ENCODE data around the gene TIA1. TPM values are rescaled to one million over a fixed set of nuclear protein-coding genes. Genes with fewer than 3 reads are reported as not detected.
"Not testable (repeated sequence)": the region's sequence is repeated elsewhere in the genome, so short reads cannot be mapped to it uniquely, and the experiment has no call there.

TIA1 gene
- total and polyA plus RNA-seq, 9 donors, result 144 to 244 (median 168) TPM

- no peak for DNase-seq
- Histone ChIP-seq H3K27ac (ENCODE audit: low read length) (no peak overlapping the region), H3K9me3 (replicated peaks; ENCODE audit: control insufficient read depth, low read depth, low read length) (no peaks in the 10 kb centered on the region), H3K36me3 (ENCODE audit: control insufficient read depth, insufficient read depth, low read length) (no peaks in the 10 kb centered on the region), H3K27me3 (ENCODE audit: control insufficient read depth, insufficient read depth, low read length) (no peaks in the 10 kb centered on the region), H3K4me1 (ENCODE audit: control insufficient read depth, insufficient read depth, low read length) (no peaks in the 10 kb centered on the region), H3K4me3 (ENCODE audit: low read length) (no peak overlapping the region)
- WGBS (ENCODE audit: insufficient coverage), result no CpG with 5 or more reads among the region's 3 CpGs
Observed at GRCh38 chr2:70201225-70201768, 47.1 kb downstream of the TIA1 start.

- H3K27ac ChIP-seq (ENCODE audit: low read length), result no peak overlapping the region
- 88% methylated on average over 2 of the region's 4 CpGs for WGBS (ENCODE audit: insufficient coverage)
- H3K36me3 ChIP-seq (ENCODE audit: control insufficient read depth, insufficient read depth, low read length), result no peaks in the 10 kb centered on the region
- no peaks in the 10 kb centered on the region for H3K27me3 ChIP-seq (ENCODE audit: control insufficient read depth, insufficient read depth, low read length)
- DNase-seq, result no peak
- H3K9me3 ChIP-seq (replicated peaks; ENCODE audit: control insufficient read depth, low read depth, low read length), result no peaks in the 10 kb centered on the region
- no peak overlapping the region for H3K4me3 ChIP-seq (ENCODE audit: low read length)
- no peaks in the 10 kb centered on the region for H3K4me1 ChIP-seq (ENCODE audit: control insufficient read depth, insufficient read depth, low read length)
Observed at GRCh38 chr2:70199320-70199864, 49.0 kb downstream of the TIA1 start.

- no peaks in the 10 kb centered on the region for H3K9me3 ChIP-seq (replicated peaks; ENCODE audit: control insufficient read depth, low read depth, low read length)
- no peak overlapping the region for H3K4me3 ChIP-seq (ENCODE audit: low read length)
- H3K4me1 ChIP-seq (ENCODE audit: control insufficient read depth, insufficient read depth, low read length), result peaks cover 3% of the 10 kb centered on the region
- H3K27ac ChIP-seq (ENCODE audit: low read length), result no peak overlapping the region
- H3K36me3 ChIP-seq (ENCODE audit: control insufficient read depth, insufficient read depth, low read length), result no peaks in the 10 kb centered on the region
- 100% methylated on average over 3 of the region's 5 CpGs for WGBS (ENCODE audit: insufficient coverage)
- no peaks in the 10 kb centered on the region for H3K27me3 ChIP-seq (ENCODE audit: control insufficient read depth, insufficient read depth, low read length)
- DNase-seq, result no peak
Observed at GRCh38 chr2:70192516-70192915, 55.9 kb downstream of the TIA1 start.

- H3K27ac ChIP-seq (ENCODE audit: low read length), result peak overlapping the region; percentile 98
- WGBS (ENCODE audit: insufficient coverage), result 62% methylated on average over 5 of the region's 13 CpGs
- H3K36me3 ChIP-seq (ENCODE audit: control insufficient read depth, insufficient read depth, low read length), result no peaks in the 10 kb centered on the region
- no peaks in the 10 kb centered on the region for H3K27me3 ChIP-seq (ENCODE audit: control insufficient read depth, insufficient read depth, low read length)
- H3K9me3 ChIP-seq (replicated peaks; ENCODE audit: control insufficient read depth, low read depth, low read length), result no peaks in the 10 kb centered on the region
- DNase-seq, result no peak
- H3K4me1 ChIP-seq (ENCODE audit: control insufficient read depth, insufficient read depth, low read length), result peaks cover 3% of the 10 kb centered on the region
- peak overlapping the region; percentile 22 for H3K4me3 ChIP-seq (ENCODE audit: low read length)
Observed at GRCh38 chr2:70191244-70191735, 57.1 kb downstream of the TIA1 start.

GRCh38 chr2:70190418-70191243 lies 57.8 kb downstream of the TIA1 start, which contains the start of gene C2orf42:
Gene C2orf42, minus strand, starts transcription at chr2:70191019. Its CDS starts 9,034 bp downstream, at chr2:70181985.
- peaks cover 3% of the 10 kb centered on the region for H3K4me1 ChIP-seq (ENCODE audit: control insufficient read depth, insufficient read depth, low read length)
- no peaks in the 10 kb centered on the region for H3K27me3 ChIP-seq (ENCODE audit: control insufficient read depth, insufficient read depth, low read length)
- no peaks in the 10 kb centered on the region for H3K9me3 ChIP-seq (replicated peaks; ENCODE audit: control insufficient read depth, low read depth, low read length)
- peak within 1 kb of the TSS; percentile 87 for H3K4me3 ChIP-seq (ENCODE audit: low read length)
- peak within 1 kb of the TSS; percentile 98 for H3K27ac ChIP-seq (ENCODE audit: low read length)
- H3K36me3 ChIP-seq (ENCODE audit: control insufficient read depth, insufficient read depth, low read length), result no peaks in the 10 kb centered on the region
- DNase-seq, result peak; percentile 99
- 0% methylated on average over 54 of the region's 60 CpGs for WGBS (ENCODE audit: insufficient coverage)

GRCh38 chr2:70188460-70188859 lies 60.0 kb downstream of the TIA1 start:
- H3K4me3 ChIP-seq (ENCODE audit: low read length), result no peak overlapping the region

GRCh38 chr2:70187170-70187569 lies 61.3 kb downstream of the TIA1 start:
- not testable (repeated sequence) for H3K27me3 ChIP-seq (ENCODE audit: control insufficient read depth, insufficient read depth, low read length); H3K9me3 ChIP-seq (replicated peaks; ENCODE audit: control insufficient read depth, low read depth, low read length); H3K4me3 ChIP-seq (ENCODE audit: low read length); H3K4me1 ChIP-seq (ENCODE audit: control insufficient read depth, insufficient read depth, low read length); DNase-seq; H3K27ac ChIP-seq (ENCODE audit: low read length); H3K36me3 ChIP-seq (ENCODE audit: control insufficient read depth, insufficient read depth, low read length)
- 100% methylated on average over 2 of the region's 9 CpGs for WGBS (ENCODE audit: insufficient coverage)

More at GRCh38 chr2:70188460-70188859, 60.0 kb downstream of the TIA1 start:
- DNase-seq, result no peak
- WGBS (ENCODE audit: insufficient coverage), result no CpG with 5 or more reads among the region's 5 CpGs
- no peaks in the 10 kb centered on the region for H3K9me3 ChIP-seq (replicated peaks; ENCODE audit: control insufficient read depth, low read depth, low read length)
- peaks cover 3% of the 10 kb centered on the region for H3K4me1 ChIP-seq (ENCODE audit: control insufficient read depth, insufficient read depth, low read length)
- H3K27me3 ChIP-seq (ENCODE audit: control insufficient read depth, insufficient read depth, low read length), result no peaks in the 10 kb centered on the region
- H3K27ac ChIP-seq (ENCODE audit: low read length), result no peak overlapping the region
- no peaks in the 10 kb centered on the region for H3K36me3 ChIP-seq (ENCODE audit: control insufficient read depth, insufficient read depth, low read length)

- WGBS (ENCODE audit: insufficient coverage), result no CpG with 5 or more reads among the region's 4 CpGs
- H3K36me3 ChIP-seq (ENCODE audit: control insufficient read depth, insufficient read depth, low read length), result peaks cover 21% of the 10 kb centered on the region
- no peaks in the 10 kb centered on the region for H3K9me3 ChIP-seq (replicated peaks; ENCODE audit: control insufficient read depth, low read depth, low read length)
- H3K4me1 ChIP-seq (ENCODE audit: control insufficient read depth, insufficient read depth, low read length), result no peaks in the 10 kb centered on the region
- no peaks in the 10 kb centered on the region for H3K27me3 ChIP-seq (ENCODE audit: control insufficient read depth, insufficient read depth, low read length)
- H3K4me3 ChIP-seq (ENCODE audit: low read length), result no peak overlapping the region
- no peak for DNase-seq
- H3K27ac ChIP-seq (ENCODE audit: low read length), result no peak overlapping the region
Observed at GRCh38 chr2:70182689-70183088, 65.7 kb downstream of the TIA1 start.

GRCh38 chr2:70181363-70181956 lies 67.0 kb downstream of the TIA1 start:
- 94% methylated on average over 16 of the region's 16 CpGs for WGBS (ENCODE audit: insufficient coverage)
- no peak for DNase-seq
- peaks cover 30% of the 10 kb centered on the region for H3K36me3 ChIP-seq (ENCODE audit: control insufficient read depth, insufficient read depth, low read length)

GRCh38 chr2:70173520-70173919 lies 74.9 kb downstream of the TIA1 start:
- H3K27ac ChIP-seq (ENCODE audit: low read length), result no peak overlapping the region
- no peaks in the 10 kb centered on the region for H3K27me3 ChIP-seq (ENCODE audit: control insufficient read depth, insufficient read depth, low read length)
- H3K4me3 ChIP-seq (ENCODE audit: low read length), result no peak overlapping the region
- peaks cover 44% of the 10 kb centered on the region for H3K36me3 ChIP-seq (ENCODE audit: control insufficient read depth, insufficient read depth, low read length)
- no peaks in the 10 kb centered on the region for H3K4me1 ChIP-seq (ENCODE audit: control insufficient read depth, insufficient read depth, low read length)
- no peaks in the 10 kb centered on the region for H3K9me3 ChIP-seq (replicated peaks; ENCODE audit: control insufficient read depth, low read depth, low read length)
- WGBS (ENCODE audit: insufficient coverage), result 100% methylated on average over 2 of the region's 8 CpGs
- no peak for DNase-seq

More at GRCh38 chr2:70181363-70181956, 67.0 kb downstream of the TIA1 start:
- no peak overlapping the region for H3K27ac ChIP-seq (ENCODE audit: low read length)
- no peaks in the 10 kb centered on the region for H3K4me1 ChIP-seq (ENCODE audit: control insufficient read depth, insufficient read depth, low read length)
- H3K9me3 ChIP-seq (replicated peaks; ENCODE audit: control insufficient read depth, low read depth, low read length), result no peaks in the 10 kb centered on the region
- no peak overlapping the region for H3K4me3 ChIP-seq (ENCODE audit: low read length)
- no peaks in the 10 kb centered on the region for H3K27me3 ChIP-seq (ENCODE audit: control insufficient read depth, insufficient read depth, low read length)
